ENCODE measurements around the gene HEATR1. TPM values are rescaled to one million over a fixed set of nuclear protein-coding genes. Genes with fewer than 3 reads are reported as not detected.

Gene HEATR1, protein sequence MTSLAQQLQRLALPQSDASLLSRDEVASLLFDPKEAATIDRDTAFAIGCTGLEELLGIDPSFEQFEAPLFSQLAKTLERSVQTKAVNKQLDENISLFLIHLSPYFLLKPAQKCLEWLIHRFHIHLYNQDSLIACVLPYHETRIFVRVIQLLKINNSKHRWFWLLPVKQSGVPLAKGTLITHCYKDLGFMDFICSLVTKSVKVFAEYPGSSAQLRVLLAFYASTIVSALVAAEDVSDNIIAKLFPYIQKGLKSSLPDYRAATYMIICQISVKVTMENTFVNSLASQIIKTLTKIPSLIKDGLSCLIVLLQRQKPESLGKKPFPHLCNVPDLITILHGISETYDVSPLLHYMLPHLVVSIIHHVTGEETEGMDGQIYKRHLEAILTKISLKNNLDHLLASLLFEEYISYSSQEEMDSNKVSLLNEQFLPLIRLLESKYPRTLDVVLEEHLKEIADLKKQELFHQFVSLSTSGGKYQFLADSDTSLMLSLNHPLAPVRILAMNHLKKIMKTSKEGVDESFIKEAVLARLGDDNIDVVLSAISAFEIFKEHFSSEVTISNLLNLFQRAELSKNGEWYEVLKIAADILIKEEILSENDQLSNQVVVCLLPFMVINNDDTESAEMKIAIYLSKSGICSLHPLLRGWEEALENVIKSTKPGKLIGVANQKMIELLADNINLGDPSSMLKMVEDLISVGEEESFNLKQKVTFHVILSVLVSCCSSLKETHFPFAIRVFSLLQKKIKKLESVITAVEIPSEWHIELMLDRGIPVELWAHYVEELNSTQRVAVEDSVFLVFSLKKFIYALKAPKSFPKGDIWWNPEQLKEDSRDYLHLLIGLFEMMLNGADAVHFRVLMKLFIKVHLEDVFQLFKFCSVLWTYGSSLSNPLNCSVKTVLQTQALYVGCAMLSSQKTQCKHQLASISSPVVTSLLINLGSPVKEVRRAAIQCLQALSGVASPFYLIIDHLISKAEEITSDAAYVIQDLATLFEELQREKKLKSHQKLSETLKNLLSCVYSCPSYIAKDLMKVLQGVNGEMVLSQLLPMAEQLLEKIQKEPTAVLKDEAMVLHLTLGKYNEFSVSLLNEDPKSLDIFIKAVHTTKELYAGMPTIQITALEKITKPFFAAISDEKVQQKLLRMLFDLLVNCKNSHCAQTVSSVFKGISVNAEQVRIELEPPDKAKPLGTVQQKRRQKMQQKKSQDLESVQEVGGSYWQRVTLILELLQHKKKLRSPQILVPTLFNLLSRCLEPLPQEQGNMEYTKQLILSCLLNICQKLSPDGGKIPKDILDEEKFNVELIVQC (N-terminal part only)
- 28.5 and 41.2 TPM in 2 replicates for total RNA-seq

DNA sequence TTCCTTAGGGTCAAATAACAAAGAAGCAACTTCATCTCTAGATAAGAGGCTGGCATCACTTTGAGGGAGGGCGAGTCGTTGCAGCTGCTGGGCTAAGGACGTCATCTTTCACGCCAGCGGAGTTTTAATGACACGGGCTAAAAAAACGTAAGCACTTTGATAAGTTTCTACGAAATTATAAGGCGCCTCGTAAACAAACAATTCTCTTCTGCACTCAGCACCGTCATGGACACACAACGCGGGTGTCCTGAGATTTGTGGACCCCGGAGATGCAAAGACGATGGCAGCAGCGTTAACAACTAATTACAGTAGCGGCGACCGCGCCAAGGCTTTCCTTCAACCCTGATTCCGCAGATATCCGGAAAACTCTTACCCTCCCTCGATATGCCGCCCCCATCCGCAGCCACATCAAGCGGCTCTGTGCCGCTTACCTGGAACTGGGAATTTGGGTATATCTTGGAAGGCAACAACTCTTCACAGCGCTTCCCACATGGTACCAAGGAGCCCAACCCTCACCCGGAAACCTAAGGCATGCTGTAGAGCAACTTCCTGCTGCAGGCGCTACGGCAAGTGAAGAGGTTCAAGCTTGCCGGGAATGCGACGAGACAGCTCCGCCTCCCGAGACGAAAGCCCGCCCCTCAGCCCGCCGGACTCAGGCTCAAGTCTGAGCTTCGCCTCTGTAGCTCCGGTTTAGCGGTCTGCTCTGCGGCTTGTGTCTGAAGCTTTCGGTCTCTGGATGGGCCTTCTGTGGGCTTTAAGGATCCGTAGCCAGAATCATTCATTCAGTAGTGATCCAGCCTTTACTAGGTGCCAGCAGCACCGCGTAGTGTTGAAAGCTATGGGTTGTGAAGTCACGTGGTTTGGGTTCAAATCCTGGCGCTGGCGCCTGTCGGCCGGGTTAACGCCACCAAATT, at the start of gene HEATR1:
TSS of gene HEATR1 (minus strand) at position 526 of the 914 bp plus-strand sequence. CDS start at position 105, 421 bp downstream.

GRCh38 chr1:236523704-236524141, 80.6 kb downstream of the HEATR1 start, which contains the start of gene LGALS8:
LGALS8 (plus strand) TSS chr1:236523982; CDS start chr1:236526071, 2,089 bp downstream.

Other genes starting within 250 kb of the HEATR1 start
- gene EDARADD, start 210.2 kb downstream of the HEATR1 start, total RNA-seq = under 0.01 and 0.19 TPM in 2 replicates
- gene LGALS8, start 80.5 kb downstream of the HEATR1 start, total RNA-seq = 49.5 and 63.7 TPM in 2 replicates
- 0.56 and 0.77 TPM in 2 replicates for gene ACTN2, start 82.0 kb upstream of the HEATR1 start, total RNA-seq
- 36.8 and 40.6 TPM in 2 replicates for gene MTR, start 190.8 kb upstream of the HEATR1 start, total RNA-seq

Measured in regular cardiac myocyte (primary cell).